ENCODE results near the gene SLC22A3. TPM values are rescaled to one million over a fixed set of nuclear protein-coding genes. Genes with fewer than 3 reads are reported as not detected.
A peak's percentile ranks its signal among the peaks of the same experiment; 100 is the strongest.

The SLC22A3 gene
- total RNA-seq, 1 donor from 2014 or later: 189 TPM

GRCh38 chr6:160331753-160332152 is 16.4 kb upstream of the SLC22A3 start:
- no peak for DNase-seq (ENCODE audit: low spot score)
- no peak for ATAC-seq
- intact Hi-C loops (cut with DNase I): no loop called here

DNA sequence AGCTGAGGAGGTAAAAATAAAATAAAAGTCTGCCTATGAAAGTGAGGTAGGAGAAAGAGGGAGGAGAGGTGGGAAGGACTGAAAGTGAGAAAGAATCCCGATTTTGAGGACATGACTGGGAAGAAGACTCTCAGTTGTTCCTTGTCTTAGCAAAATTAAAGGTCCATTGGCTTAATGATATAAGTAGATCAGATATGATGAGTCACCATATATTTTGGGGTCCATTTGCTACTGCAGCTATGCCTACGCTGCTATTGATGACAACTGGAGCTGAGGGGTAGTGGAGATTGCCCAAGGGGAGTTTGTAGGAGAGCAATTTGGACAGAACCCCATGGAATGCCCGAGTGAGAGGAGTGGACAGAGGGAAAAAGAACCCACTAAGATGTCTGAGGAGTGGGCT is 15.1 kb upstream of the SLC22A3 start:
- no peak for DNase-seq (ENCODE audit: low spot score)
- intact Hi-C loops (cut with DNase I): no loop called here
- no peak for ATAC-seq

- DNase-seq (ENCODE audit: low spot score) (no peak), ATAC-seq (no peak)
- intact Hi-C loops (cut with DNase I): no loop called here
Observed at GRCh38 chr6:160333841-160334240, 14.3 kb upstream of the SLC22A3 start.

DNA sequence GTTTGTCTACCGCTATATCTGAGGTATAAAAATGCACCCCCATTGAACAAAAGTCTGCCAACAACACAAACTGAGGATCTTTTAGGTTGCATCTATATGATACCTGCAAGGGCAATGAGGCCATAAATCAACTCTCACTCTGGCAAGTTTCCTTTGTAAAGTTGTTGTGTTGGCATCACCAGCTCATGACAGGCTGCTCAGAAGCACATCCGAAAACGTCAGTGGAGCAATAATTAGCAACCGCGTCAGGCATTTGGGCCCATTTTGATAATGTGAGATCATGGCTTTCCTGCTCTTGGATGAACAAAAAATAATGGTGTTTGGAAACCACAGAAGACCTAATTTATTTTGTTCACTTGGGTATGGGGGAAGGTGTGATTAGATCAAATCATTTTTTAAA is 12.0 kb upstream of the SLC22A3 start:
- DNase-seq (ENCODE audit: low spot score): no peak
- intact Hi-C loops (cut with DNase I): no loop called here
- ATAC-seq: no peak

GRCh38 chr6:160337301-160337700 is 10.9 kb upstream of the SLC22A3 start:
- no peak for ATAC-seq
- intact Hi-C loops (cut with DNase I): no loop called here

DNA sequence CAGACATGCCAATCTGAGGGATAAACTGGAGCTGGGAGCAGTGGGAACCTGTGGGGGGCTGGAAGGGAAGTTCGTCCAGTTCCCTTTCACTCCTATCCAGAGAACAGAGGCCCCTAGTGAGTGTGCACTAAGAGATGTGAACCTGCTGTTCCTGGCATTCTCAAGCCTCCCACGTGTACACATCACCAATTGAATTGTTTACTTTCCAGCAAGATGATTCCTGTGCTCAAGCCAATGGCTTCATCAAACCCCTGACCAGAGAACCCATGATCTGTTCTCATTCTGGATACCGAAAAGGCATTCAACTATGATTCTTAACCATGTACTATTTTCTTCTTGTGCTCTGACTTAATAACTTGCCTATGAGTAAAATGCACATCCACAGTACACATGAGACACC is 10.2 kb upstream of the SLC22A3 start:
- no peak for ATAC-seq
- intact Hi-C loops (cut with DNase I): no loop called here

More at GRCh38 chr6:160337301-160337700, 10.9 kb upstream of the SLC22A3 start:
- no peak for DNase-seq (ENCODE audit: low spot score)

DNA sequence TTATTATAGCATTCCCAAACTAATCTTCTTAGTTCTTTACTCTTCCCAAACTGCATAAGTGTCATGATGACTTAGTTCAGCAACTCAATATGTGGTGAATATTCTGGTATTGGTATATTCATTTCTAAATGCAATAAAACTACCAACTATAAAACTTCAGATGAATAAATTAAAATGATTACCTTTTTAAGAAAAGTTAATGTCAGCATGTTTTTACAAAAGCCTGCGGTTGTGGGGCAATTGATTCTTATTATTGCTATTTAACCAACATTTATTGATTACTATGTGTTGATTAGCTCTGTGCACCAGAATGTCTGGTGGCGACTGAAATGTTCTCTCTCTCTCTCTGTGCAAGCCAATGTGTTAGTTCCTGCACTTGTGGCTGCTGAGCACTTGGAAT is 5.0 kb upstream of the SLC22A3 start:
- DNase-seq (ENCODE audit: low spot score): no peak
- intact Hi-C loops (cut with DNase I): no loop called here
- ATAC-seq: no peak

More for the DNA sequence above, 10.2 kb upstream of the SLC22A3 start:
- no peak for DNase-seq (ENCODE audit: low spot score)

- DNase-seq (ENCODE audit: low spot score): no peak
- no peak for ATAC-seq
- intact Hi-C loops (cut with DNase I): no loop called here
Observed at GRCh38 chr6:160344271-160344670, 3.9 kb upstream of the SLC22A3 start.

DNA sequence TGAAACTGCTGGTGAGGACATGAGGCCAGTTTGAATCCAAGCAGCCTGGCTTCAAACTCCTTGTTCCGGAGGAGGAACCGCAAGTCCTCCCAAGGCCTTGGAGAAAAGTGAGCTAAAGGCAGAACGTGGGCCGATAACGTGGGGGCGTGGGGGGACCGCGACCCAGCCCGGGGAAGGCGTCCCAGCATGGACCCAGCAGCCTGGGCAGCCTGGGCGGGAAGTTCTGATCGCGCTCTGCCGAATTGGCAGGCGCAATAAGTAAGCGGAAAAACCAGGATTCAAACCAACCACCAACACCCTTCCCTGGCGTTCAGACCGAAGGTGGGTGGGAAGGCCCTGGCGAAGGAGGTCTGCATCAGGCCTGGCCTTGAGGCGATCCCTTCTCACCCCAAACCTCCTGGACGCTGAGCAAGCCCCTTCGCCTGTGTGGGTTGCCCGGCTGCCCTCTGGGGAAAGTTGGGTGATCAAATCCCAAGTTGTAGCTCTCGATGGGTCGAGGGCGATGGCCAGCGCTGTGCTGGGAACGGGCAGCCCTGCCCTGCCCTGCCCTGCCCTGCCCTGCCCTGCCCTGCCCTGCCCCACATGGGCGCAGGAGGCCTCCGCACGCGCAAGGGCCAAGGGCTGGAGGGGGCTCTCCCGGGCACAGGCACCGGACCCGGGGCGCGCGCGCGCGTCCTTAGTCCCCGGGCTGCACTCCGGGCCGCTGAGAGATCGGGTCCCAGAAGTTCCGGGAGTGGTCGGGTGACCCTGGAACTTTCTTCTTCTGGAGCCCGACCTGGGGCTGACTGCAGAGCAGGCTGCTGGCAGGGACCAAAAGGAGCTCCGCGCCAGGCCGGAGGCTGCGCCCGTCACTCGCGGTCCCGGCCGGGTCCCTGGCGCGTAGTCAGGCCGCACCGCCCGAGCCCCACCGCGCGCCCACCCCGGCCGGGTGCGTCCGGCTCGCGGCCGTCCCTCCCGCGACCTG is 637 bp upstream of the SLC22A3 start:
- ATAC-seq (peak; percentile 75), DNase-seq (ENCODE audit: low spot score) (no peak)
- intact Hi-C loops (cut with DNase I): no loop called here

- no peak for DNase-seq (ENCODE audit: low spot score)
- intact Hi-C loops (cut with DNase I): no loop called here
- no peak for ATAC-seq
Observed at GRCh38 chr6:160349020-160349441, 853 bp downstream of the SLC22A3 start.

DNA sequence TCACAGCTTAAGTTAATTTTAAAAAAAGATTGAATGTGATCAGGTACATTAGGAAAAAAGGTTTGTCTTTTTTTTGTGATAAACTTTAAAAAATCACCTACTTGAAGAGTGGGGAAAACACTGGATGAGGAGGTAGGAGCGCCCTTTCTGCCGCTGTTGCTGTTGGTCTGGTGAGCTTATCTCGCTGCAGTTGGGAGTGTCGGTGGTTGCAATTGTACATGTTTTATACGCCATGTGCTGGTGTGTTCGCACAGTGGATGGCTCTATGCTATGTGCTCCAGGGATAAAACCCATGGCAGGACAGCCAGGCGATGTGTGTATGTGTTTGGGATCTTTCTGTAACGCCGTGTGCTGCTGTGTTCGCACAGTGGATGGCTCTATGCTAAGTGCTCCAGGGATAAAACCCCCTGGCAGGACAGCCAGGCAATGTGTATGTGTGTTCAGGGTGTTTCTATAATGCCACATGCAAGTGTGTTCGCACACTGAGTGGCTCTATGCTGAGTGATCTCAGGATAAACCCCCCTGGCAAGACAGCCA is 1.7 kb downstream of the SLC22A3 start:
- intact Hi-C loops (cut with DNase I): no loop called here
- no peak for DNase-seq (ENCODE audit: low spot score)
- no peak for ATAC-seq

DNA sequence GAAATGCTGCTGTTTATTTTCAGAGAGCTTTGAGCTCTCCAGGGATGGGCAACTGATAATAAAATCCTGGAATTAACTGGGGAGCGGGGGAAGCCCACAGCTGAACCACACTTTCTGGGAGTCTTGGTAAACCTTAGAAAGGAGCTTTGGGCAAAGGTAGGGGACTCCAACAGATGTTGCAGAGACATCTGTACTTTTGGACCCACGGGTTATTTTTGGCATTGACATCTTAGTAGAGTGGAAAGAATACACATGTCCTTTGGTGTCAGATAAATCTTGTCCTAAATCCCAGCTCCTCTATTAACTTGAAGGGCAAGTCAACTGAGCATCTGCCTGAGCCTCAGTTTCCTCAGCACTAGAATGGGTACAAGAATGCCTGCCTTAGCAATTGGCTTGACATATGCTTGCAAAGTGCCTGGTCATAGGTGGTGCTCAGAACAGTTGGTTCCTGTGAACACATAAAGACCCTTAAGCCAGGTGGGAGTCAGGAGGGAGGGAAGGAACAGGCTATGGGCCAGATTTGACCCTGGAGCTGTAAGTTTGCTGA is 5.8 kb downstream of the SLC22A3 start:
- DNase-seq (ENCODE audit: low spot score) (no peak), ATAC-seq (no peak)
- intact Hi-C loops (cut with DNase I): no loop called here

DNA sequence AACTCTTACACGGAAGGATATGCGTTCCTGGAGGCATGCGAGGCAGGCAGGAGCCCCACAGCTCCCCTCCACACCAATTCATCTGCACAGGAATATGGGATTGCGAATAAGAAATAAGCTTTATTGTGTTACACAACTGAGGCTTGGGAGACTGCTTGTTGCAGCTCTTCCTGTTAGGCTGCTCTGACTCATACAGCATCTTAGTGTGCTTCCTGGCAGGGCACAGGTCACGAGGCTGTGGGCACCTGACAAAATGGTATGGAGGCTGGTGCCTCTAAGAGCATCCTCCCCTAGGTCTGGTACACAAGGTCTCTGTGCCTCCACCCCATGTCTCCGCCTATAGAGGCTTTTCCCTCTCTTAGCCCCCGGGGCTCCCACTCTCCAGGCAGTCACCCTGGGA is 6.8 kb downstream of the SLC22A3 start:
- intact Hi-C loops (cut with DNase I): no loop called here
- DNase-seq (ENCODE audit: low spot score) (no peak), ATAC-seq (peak; percentile 13)

DNA sequence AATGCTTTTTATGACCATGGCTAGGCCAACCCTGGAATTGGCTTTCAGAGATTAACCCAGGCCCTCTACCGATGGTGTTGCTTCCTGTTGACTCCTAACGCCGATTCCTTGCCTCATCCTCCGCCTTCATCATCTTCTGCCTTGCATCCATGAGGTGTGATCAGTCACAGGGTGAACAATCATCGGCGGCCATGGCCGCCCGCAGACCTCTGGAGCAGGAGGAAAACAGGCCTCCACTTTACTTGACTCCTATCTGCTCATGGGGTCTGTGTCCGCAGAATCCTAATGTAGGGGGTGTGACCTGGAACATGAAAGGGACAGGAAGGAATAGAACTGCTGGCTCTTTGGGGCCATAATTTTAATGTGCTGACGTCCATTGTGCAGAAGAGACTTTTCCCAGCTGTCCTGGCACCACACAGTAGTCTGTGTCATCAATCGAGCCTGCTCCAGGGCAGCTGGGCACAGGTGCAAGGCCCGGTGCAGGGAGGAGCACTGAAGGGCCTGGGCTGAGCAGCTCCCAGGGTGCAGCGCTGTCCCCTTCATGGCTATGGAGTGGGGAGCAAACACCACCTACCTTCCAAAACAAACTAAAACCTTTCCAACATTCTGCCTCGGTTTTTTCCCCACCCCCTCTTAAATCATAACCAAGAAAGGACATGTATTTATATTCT is 8.0 kb downstream of the SLC22A3 start:
- intact Hi-C loops (cut with DNase I): no loop called here
- ATAC-seq (peak; percentile 59), DNase-seq (ENCODE audit: low spot score) (no peak)

GRCh38 chr6:160357088-160357487 is 8.9 kb downstream of the SLC22A3 start:
- no peak for ATAC-seq
- no peak for DNase-seq (ENCODE audit: low spot score)
- intact Hi-C loops (cut with DNase I): no loop called here

- DNase-seq (ENCODE audit: low spot score) (no peak), ATAC-seq (no peak)
- intact Hi-C loops (cut with DNase I): no loop called here
Observed at GRCh38 chr6:160358225-160359119, 10.3 kb downstream of the SLC22A3 start.

GRCh38 chr6:160360955-160361354 is 12.8 kb downstream of the SLC22A3 start:
- intact Hi-C loops (cut with DNase I): loop anchor here (5.0 kb wide), 1 partner anchor 1416 kb away; no protein-coding TSS in a partner anchor
- DNase-seq (ENCODE audit: low spot score) (no peak), ATAC-seq (no peak)

- ATAC-seq (peak; percentile 22), DNase-seq (ENCODE audit: low spot score) (no peak)
- intact Hi-C loops (cut with DNase I): loop anchor here (5.0 kb wide), 1 partner anchor 1415 kb away; no protein-coding TSS in a partner anchor
Observed at GRCh38 chr6:160362556-160362955, 14.4 kb downstream of the SLC22A3 start.
